Measurements from ENCODE around the gene RIPPLY3.
A peak's percentile ranks its signal among the peaks of the same experiment; 100 is the strongest.

RIPPLY3 gene

GRCh38 chr21:36965720-36966065 is 40.8 kb upstream of the RIPPLY3 start:
- DNase-seq (ENCODE audit: insufficient read length, low spot score) (no peak), FAIRE-seq (no peak)
- no peak for TF ChIP-seq CTCF (IDR thresholded peaks at IDR 0.05; ENCODE audit: insufficient read depth, missing control alignments)

- FAIRE-seq: no peak
Observed at GRCh38 chr21:36966066-36966820, 40.3 kb upstream of the RIPPLY3 start, which contains the start of gene HLCS. HLCS (minus strand) TSS chr21:36966669; CDS start chr21:36966638, 31 bp downstream.

GRCh38 chr21:36966821-36967768 is 39.4 kb upstream of the RIPPLY3 start:
- TF ChIP-seq CTCF (IDR thresholded peaks at IDR 0.05; ENCODE audit: insufficient read depth, missing control alignments): no peak
- FAIRE-seq (no peak), DNase-seq (ENCODE audit: insufficient read length, low spot score) (no peak)

More at GRCh38 chr21:36966066-36966820, 40.3 kb upstream of the RIPPLY3 start, which contains the start of gene HLCS:
- DNase-seq (ENCODE audit: insufficient read length, low spot score): peak; percentile 39
- no peak for TF ChIP-seq CTCF (IDR thresholded peaks at IDR 0.05; ENCODE audit: insufficient read depth, missing control alignments)

- TF ChIP-seq CTCF (IDR thresholded peaks at IDR 0.05; ENCODE audit: insufficient read depth, missing control alignments): no peak
- FAIRE-seq: no peak
- DNase-seq (ENCODE audit: insufficient read length, low spot score): no peak
Observed at GRCh38 chr21:36968414-36968813, 38.1 kb upstream of the RIPPLY3 start.

- TF ChIP-seq CTCF (IDR thresholded peaks at IDR 0.05; ENCODE audit: insufficient read depth, missing control alignments): no peak
Observed at GRCh38 chr21:36968976-36969375, 37.5 kb upstream of the RIPPLY3 start.

GRCh38 chr21:36973986-36974850 is 32.3 kb upstream of the RIPPLY3 start:
- TF ChIP-seq CTCF (IDR thresholded peaks at IDR 0.05; ENCODE audit: insufficient read depth, missing control alignments): no peak
- FAIRE-seq: no peak
- no peak for DNase-seq (ENCODE audit: insufficient read length, low spot score)

More at GRCh38 chr21:36968976-36969375, 37.5 kb upstream of the RIPPLY3 start:
- no peak for DNase-seq (ENCODE audit: insufficient read length, low spot score)
- no peak for FAIRE-seq
